Measurements from ENCODE around the gene C12orf50. TPM values are rescaled to one million over a fixed set of nuclear protein-coding genes. Genes with fewer than 3 reads are reported as not detected.

The C12orf50 gene
- total and polyA plus RNA-seq, 2 of the 8 experiments (the other 6 are each of a cell fraction or from before 2014, with no cell fraction given): not detected

DNA sequence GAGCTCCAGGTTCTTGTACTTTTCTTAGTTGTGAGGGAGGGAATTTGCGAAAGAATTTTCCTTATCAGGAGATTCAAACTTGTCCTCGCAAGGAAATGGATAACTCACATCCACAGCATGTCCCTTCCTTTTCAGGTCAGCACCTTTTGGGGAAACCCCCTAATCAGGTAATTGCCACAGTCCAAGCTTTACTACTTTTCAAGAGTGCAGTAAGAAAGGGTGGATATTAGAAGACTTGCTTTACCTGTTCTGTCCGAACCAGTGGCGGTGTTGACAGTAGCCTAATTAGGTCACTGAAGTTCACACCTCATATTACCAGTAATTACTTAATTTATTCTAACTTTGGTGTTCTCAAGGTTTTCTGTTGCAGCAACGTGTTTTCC lies 6.7 kb upstream of the C12orf50 start:
- Histone ChIP-seq H3K9ac (replicated peaks in 1 of 4; ENCODE audit: extremely low read depth in 1 of 4, low read depth in 3 of 4, low read length in 3 of 4) (peak overlapping the region in 3 of 4 experiments; percentile 74 to 83 (median 82); a peak in 6 of 7 replicates), H4K91ac (replicated peaks; ENCODE audit: insufficient read length, low read length) (no peak overlapping the region), H2BK20ac (ENCODE audit: low read length) (no peak overlapping the region), H4K20me1 (replicated peaks in 1 of 2; ENCODE audit: control insufficient read depth in 1 of 2, insufficient read depth in 2 of 2, low read length in 2 of 2) (peaks cover 0 to 1% of the 10 kb centered on the region in 2 experiments), H3K23me2 (ENCODE audit: low read depth, low read length) (no peaks in the 10 kb centered on the region), H3K4me2 (ENCODE audit: insufficient read depth in 1 of 2, low read depth in 2 of 2, low read length in 2 of 2) (peak overlapping the region; percentile 72 to 83), H2AFZ (ENCODE audit: low read length) (peak overlapping the region; percentile 87), H2BK12ac (ENCODE audit: low read depth, low read length) (no peak overlapping the region), H3K18ac (ENCODE audit: extremely low read depth, low read length) (0 out of 2 replicates have a peak overlapping the region, but pooled peaks have one; percentile 90), H3K9me3 (ENCODE audit: insufficient read depth in 2 of 2, low read depth in 1 of 2, low read length in 1 of 2) (peaks cover 0 to 3% of the 10 kb centered on the region in 2 experiments; a peak in 1 of 4 replicates), H3K14ac (ENCODE audit: insufficient read length) (no peak overlapping the region), H3K4me3 (ENCODE audit: extremely low read depth in 1 of 4, insufficient read depth in 2 of 4, low read depth in 3 of 4, low read length in 4 of 4) (peak overlapping the region; percentile 84 to 94 (median 89)), H2BK120ac (replicated peaks; ENCODE audit: low read depth, low read length) (no peak overlapping the region), H2BK15ac (ENCODE audit: low read length) (no peak overlapping the region), H3K27me3 (replicated peaks in 1 of 4; ENCODE audit: control insufficient read depth in 3 of 4, extremely low read depth in 1 of 4, insufficient read depth in 3 of 4, low read length in 3 of 4) (no peaks in the 10 kb centered on the region), H3K36me3 (ENCODE audit: control insufficient read depth in 2 of 4, insufficient read depth in 4 of 4, low read length in 3 of 4) (no peaks in the 10 kb centered on the region; a peak in 1 of 8 replicates), H3K27ac (ENCODE audit: low read depth, low read length) (peak overlapping the region; percentile 48; the same call in 1 of the 2 replicates), H2AK5ac (ENCODE audit: low read depth, low read length) (no peak overlapping the region), H3K56ac (replicated peaks; ENCODE audit: insufficient read length, low read depth, low read length) (peak overlapping the region; percentile 42), H4K5ac (ENCODE audit: insufficient read length, low read depth, low read length) (no peak overlapping the region), H3K23ac (ENCODE audit: insufficient read length) (no peak overlapping the region), H3K4ac (replicated peaks; ENCODE audit: insufficient read length, low read depth, low read length) (no peak overlapping the region), H4K8ac (ENCODE audit: extremely low read depth, insufficient read depth, low read length) (peak overlapping the region; percentile 85; the same call in 1 of the 2 replicates), H3K79me1 (ENCODE audit: low read depth, low read length) (no peaks in the 10 kb centered on the region), H3K79me2 (ENCODE audit: control insufficient read depth in 1 of 2, insufficient read depth in 2 of 2, low read length in 2 of 2) (peaks cover 0 to 52% of the 10 kb centered on the region in 2 experiments; a peak in 3 of 4 replicates), H3K4me1 (replicated peaks in 1 of 4; ENCODE audit: control insufficient read depth in 3 of 4, insufficient read depth in 4 of 4, low read length in 3 of 4) (peaks cover 0 to 3% (median under 1%) of the 10 kb centered on the region in 4 experiments; a peak in 2 of 7 replicates), H2BK5ac (ENCODE audit: low read depth, low read length) (no peak overlapping the region)
- ChIA-PET POLR2A (ENCODE audit: partially characterized antibody) (no interaction called here), CTCF (ENCODE audit: partially characterized antibody) (interaction anchor here (0.6 to 0.9 kb wide), 3 partner anchors 14 to 1190 kb away, joined by 3 to 4 read pairs (median 3); no protein-coding TSS in a partner anchor)
- TF ChIP-seq GABPA (IDR thresholded peaks at IDR 0.05; ENCODE audit: borderline replicate concordance, insufficient read depth, low read length): no peak
- no peak for TF ChIP-seq SAP30 (IDR thresholded peaks at IDR 0.05; ENCODE audit: insufficient read depth, insufficient replicate concordance, low read length)
- TF ChIP-seq RAD21 (IDR thresholded peaks at IDR 0.05 in 1 of 2, conservative IDR thresholded peaks at IDR 0.05 in 1 of 2; ENCODE audit: low read depth in 2 of 2, low read length in 2 of 2): no peak
- WGBS, 2 experiments (ENCODE audit: extremely low coverage in 1 of 2, insufficient coverage in 1 of 2, insufficient read length in 1 of 2, insufficient replicate concordance in 2 of 2, low coverage in 1 of 2, low lambda C conversion rate in 2 of 2, missing lambda C conversion rate in 1 of 2): 5% methylated on average over 5 of the region's 5 CpGs; no CpG with 5 or more reads in 1 of the 2 experiments
- FAIRE-seq: peak; percentile 48
- DNase-seq (ENCODE audit: low read depth in 1 of 2, low spot score in 2 of 2): no peak

Data from H1 (cell line).